GM21528 (cell line): ENCODE measurements around the gene C19orf73.
A peak's percentile ranks its signal among the peaks of the same experiment; 100 is the strongest.
"Not testable (repeated sequence)": the region's sequence is repeated elsewhere in the genome, so short reads cannot be mapped to it uniquely, and the experiment has no call there.

Experiments
- ATAC-seq: cut with Tn5 transposase; IDR thresholded peaks from one replicate; pipeline ENCODE4 v1.9.1; 2021; ENCODE audit warnings: mild to moderate bottlenecking, moderate library complexity; ENCODE audit not compliant: unreplicated experiment, low FRiP score

The C19orf73 gene

DNA sequence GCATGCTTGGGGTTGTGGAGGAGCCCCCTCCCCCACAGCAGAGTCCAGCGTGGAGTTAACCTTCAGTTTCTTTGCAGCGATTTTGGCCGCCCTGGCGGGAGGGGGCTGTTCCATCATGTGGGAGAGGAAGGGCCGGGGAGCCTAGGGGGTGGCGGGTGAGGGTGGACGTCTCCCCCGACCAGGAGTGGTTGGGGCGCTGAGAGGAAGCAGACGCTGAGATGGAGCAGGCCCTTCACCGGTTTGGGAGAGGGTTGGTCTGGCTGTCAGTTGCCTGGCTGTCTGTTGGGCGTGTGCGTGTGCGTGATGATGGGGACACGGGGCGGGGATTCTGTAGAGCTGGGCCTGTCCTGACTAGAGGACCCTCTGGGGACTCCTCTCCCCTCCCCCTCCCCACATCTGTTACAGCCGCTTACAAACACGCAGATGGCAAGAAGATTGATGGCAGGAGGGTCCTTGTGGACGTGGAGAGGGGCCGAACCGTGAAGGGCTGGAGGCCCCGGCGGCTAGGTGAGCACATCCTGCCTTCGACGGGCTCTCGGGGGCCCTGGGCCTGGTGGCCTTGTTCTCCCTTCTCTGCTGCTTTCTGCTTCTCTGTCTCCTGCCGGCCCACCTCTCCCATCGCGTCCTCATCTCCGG lies 14.6 kb downstream of the C19orf73 start:
- ATAC-seq, result no peak

DNA sequence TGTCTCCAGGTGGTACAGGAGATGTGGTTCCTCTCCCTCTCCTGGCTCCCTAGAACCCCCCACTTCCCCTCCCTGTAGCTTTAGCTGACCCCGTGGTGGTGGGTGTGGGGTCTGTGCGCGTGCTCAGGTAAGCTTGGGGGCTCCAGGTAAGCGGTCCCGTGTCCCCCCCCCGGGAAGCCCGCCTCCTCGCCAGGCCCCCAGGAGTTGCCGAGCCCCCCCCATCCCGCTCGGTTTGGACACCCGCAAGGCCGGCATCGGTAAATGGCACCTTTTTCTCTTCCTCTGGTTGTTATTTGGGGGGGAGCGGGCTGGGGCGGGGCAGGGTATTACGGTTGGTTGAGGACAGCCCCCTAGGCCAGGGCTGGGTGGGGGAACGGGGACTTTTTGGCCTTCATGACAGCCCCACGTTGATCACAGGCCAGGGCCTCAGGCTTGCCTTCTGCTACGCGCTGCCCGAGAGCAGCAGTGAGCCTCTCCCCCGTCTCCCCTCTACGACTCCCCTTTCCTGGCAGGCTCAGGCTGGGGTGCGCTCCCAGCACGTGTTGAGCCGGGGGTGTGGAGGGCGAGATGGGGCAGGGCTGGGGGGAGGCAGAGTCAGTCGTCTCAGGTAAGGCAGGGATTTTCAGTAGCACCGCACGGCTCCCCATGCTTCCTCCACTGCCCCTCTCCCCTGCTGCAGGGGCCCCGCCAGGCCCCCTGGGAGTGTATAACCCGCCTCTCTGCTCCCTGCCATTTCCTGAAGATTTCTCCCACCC lies 15.4 kb downstream of the C19orf73 start:
- no peak for ATAC-seq

DNA sequence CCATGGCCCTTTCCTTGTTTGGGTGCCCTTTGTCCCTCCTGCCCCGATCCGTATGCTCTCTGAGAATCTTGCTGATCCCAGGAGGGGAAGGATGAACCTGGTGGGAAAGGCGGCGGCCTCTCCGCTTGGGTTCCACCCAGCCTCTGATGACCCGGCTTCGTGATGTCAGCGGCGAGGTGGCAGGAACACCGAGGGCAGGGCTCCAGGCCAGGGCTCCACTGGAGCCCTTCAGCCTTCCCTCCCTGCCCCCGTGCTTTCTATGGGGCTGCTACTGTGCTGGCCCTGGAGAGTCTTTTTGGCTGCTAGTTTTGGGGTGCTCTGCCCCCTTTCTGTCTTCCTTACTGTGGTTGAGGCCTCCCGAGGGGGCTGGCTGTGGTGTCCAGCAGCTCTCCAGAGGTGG lies 16.6 kb downstream of the C19orf73 start:
- ATAC-seq, result no peak

DNA sequence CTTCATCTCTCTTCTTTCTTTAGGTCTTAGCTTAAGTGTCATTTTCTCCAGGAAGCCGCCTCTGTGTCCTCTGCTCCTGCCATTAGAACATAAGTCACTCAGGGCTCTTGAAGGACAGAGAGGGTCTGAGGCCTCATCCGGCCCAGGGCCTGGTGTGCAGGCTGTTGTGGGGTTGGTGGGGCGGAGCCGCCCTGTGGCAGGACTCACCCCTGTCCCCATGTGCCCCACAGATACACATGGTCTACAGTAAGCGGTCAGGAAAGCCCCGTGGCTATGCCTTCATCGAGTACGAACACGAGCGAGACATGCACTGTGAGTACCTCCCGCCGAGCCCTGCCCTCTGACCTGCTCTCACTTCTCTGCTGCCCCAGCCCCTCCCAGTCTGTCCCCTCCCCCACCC lies 17.8 kb downstream of the C19orf73 start:
- ATAC-seq, result no peak

DNA sequence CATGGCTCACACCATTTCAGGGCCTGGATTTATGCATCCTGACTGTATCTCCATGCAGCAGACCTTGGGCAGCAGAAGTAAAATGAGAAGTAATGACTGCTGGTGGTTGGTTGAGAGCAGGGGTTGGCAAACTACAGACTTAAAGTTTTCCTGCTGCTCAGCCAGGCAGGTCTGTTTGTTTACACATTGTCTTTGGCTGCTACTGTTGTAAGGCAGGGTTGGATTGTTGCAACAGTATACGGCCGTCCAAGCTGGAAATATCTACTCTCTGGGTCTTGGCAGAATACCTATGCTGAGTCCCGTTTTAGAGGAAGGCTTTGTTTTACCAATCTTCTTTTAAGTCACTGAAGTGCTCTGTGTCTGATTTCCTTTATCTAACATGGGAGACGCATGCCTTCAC lies 20.1 kb downstream of the C19orf73 start:
- ATAC-seq, result no peak

DNA sequence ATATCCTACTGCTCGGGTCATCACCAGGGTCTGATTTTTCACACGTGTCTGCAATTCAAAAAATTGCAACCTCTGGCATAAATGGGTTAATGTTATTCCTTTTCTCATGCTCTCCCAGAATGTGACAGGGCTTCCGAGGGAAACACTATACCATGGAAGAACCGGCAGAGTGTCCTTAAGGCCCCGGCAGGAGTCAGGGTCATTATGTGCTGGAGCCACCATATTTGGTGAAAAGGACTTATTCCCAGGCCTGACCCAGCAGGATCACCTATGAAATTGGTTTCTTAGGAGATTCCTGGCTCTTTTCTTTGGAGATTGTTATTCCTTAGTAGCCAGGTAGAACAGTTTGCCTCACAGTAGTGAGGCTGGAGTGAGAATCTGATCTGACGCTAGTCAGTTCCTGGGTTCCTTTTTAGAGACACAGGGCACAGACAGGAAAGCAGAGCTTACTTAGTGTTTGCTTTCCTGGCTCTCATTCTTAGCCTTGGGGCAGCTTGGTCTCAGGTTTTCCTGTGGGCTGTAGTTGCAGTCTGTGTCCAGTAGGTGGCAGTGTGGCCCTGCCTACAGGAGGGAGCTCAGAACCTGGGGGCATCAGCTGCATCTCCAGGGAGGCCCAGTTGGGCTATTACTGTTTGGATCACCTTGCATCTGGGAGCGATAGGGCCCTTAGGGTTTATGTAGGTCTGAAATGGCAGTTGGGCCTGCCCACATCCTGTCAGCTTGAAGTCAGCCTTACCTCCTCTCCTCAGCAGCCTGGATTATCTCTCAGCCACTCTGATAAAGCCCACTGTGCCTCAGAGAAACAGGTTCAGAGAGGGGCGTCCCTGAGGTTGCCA lies 21.3 kb downstream of the C19orf73 start:
- ATAC-seq, result no peak

DNA sequence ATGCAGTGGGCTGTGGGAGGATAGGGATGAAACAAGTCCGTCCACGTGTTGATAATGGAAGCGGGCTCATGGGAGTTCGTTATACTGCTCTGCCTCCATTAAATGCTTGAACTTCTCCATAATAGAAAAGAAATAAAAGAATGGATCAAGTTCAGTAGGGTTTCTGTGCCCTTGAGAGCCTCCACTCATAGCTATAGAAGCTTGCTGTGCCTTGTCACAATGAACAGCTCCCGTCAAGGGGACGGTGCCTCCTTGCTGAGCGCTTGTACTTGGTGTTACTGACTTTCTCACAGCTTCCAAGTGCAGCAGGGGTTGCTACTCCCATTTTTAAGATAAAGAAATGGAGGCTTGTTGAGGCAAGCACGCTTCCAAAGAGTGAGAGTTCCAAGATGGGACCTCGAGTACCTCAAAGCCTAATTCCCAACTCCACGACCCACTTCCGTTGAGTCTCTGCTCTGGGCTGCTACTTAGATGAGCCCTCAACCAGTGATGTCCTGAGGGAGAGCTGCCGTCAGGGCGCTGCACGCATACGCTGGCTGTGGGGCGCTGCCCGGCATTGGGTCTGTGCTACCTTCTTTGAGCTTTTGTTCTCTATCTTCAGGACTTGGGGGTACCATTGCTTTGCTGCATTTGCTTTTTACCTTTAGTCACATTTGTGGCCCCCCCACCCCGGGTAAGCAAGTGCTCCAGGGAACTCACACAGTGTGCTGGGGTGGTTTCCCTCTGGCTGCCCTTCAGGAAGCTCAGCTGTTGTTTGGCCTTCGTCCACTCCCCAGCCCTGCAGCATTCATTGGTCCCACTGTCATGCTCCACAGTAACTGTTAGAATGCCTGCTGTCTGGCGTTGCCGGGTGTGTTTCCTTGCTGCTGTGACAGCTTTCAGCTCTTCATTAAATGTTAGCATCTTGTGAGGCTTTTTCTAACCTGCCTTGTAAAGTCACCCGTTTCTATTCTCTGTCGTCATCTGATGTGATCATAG lies 24.1 kb downstream of the C19orf73 start:
- no peak for ATAC-seq

DNA sequence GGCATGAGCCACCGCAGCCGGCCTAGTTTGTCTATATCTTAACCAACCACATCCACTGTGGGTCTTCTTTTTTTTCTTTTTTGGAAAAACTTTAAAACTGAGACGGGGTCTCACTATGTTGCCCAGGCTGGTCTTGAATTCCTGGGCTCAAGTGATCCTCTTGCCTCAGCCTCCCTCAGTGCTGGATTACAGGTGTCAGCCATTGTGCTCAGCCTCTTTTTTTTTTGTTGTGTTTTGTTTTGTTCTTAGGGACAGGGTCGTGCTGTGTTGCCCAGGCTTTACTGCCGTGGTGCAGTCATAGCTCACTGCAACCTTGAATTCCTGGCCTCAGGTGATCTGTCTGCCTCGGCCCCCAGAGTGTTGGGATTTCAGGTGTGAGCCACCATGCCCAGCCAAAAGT lies 26.3 kb downstream of the C19orf73 start:
- no peak for ATAC-seq

DNA sequence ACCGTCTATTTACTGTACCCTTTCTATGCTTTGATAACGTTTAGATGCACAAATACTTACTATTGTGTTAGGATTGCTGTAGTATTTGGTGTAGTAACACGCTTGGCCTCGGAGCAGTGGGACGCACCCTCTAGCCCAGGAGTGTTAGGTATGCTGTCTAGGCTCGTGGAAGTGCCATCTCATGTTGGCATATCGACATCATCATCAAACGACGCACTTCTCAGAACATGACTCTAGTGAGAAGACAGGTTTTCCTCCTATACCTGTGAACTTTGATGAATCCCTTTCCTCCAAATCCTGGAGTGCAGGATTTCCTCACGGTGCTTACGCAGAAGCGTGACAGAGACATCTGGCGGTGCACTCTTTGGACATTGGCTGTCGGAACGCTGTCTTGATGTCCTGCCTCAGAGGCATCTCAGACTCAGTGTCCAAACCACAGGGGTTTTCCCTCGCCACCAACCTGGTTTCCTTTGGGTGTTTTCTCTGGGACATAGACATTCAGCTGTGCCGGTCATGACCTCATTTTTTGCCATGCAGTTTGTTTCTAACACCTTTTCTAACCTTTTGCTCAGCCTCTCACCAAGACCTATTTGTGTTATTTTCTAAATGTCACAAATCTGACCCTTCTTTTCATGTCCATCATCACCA lies 27.4 kb downstream of the C19orf73 start:
- no peak for ATAC-seq

DNA sequence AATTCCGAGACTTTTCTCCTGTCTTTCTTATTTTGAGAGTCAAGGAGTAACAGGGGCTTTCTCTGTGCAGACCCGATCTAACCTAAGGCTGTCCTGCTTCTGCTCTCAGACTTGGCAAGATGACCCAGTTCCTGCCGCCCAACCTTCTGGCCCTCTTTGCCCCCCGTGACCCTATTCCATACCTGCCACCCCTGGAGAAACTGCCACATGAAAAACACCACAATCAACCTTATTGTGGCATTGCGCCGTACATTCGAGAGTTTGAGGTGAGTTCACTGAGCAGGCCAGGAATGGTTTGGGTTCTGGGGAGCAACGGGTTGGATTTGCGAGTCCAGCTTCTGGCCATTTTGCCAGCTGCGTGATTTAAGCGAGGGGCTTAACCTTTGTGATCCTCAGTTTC lies 32.6 kb downstream of the C19orf73 start:
- ATAC-seq, result no peak

DNA sequence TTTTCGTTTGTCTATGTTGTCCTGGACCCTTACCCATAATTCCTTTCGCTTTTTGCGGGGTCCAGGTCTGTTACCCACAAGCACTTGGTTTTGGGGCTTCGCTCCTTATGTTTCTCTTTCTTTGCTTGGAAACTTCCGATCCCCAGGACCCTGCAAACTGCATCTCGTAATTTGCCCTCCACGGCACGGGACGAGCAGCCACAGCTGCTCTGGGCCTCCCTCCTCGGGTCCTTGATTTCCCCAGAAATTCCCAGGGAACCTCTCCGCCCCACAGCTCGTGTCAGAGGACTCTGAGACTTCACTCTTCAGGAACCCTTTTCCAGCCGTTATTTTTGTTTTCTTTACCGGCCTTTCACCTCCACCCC lies 33.1 kb downstream of the C19orf73 start:
- no peak for ATAC-seq

DNA sequence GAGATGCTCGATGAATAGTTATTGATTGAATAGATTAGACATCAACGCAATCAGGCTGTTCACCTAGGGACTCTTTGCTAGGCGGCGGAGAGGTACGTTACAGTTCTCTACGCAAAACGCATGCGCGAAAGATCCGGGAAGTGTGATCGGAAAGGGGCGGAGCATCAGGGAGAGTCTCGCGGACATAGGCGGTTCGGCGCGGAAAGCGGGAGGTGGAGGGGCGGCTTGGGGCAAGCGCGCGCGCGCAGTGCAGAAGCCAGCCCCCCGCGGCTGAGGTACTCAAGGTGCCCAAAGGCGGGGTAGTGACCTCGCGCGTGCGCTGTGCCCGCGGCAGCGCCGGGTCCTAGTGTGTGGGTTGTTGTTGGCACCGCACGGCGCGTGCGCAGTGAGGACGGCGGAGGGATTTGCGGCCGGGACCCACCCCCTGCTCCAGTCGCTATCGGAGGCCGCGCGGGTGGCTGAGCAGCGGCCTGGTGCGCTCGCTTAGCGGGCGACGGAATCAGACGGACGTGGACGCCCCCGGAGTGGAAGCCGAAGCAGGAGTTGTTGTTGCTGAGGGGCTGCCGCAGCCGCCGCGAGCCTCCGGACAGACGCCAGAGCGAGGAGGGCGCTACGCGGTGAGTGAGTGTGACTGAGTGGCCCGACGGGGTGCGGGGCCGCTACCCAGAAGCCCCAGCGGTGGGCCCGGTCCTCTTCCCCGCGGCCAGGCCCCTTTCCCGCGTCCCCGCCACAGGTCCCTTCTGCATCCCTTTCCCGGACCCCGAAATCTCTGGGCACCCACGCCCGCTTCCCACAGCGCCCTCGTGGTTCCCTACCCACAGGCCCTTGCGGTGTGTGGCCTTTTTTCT lies 33.7 kb downstream of the C19orf73 start, which contains the start of gene SNRNP70:
Gene SNRNP70 (plus strand): TSS at position 432 of the 848 bp plus-strand sequence. CDS start 964 bp downstream, outside the sequence.
- ATAC-seq, result peak; percentile 82

DNA sequence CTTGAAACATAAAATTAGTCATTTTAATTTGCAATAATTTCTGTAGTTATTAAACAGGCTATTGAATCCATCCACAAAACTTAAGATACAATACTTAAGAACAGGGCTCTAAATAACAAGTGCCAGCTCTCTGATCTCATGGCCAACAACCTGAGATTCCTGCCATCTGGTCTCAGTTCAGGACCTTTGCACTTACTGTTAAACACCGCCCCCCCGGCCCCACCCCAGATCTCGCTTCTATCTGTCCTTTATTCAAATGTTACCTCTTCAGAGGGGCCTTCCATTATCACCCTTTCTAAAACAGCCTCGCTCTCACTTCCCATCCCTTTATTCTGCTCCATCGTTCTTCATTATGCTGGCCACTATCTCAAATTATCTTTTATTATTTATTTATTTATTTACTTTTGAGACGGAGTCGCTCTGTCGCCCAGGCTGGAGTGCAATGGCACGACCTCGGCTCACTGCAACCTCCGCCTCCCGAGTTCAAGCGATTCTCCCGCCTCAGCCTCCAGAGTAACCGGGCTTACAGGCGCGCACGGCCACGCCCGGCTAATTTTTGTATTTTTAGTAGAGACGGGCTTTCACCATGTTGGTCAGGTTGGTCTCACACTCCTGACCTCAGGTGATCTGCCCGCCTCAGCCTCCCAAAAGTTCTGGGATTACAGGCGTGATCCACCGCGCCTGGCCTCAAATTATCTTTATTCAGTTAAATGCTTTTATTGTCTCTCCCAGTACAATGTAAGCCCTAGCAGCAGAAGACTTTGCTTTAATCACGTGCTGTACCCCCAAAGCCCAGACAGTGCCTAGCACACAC lies 34.5 kb downstream of the C19orf73 start:
- ATAC-seq, result no peak

DNA sequence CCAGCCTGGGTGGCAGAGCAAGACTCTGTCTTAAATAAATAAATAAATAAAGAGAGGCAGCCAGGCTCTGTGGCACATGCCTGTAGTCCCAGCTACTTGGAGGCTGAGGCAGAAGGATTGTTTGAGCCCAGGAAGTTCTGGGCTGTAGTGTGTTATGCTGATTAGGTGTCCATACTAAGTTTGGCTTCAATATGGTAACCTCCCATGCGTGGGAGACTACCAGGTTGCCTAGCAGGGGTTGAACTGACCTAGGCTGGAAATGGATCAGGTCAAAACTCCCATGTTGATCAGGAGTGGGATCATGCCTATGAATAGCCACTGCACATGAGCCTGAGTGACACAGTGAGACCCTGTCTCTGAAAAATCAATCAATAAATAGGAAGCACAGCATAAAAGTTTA lies 37.7 kb downstream of the C19orf73 start:
- no peak for ATAC-seq

DNA sequence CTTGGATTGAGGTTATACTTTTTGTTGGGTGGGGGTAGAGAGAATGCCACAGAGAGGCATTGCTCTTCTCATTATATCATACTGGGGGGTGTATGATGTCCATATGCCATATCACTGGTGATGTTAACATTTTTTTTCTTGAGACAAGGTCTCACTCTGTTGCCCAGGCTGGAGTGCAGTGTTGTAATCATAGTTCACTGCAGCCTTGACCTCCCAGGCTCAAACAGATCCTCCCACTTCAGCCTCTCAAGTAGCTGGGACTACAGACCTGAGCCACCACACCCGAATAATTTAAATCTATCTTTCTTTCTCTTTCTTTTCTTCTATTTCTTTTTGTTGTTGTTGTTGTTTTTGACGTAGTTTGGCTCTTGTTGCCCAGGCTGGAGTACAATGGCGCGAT lies 38.6 kb downstream of the C19orf73 start:
- ATAC-seq, result no peak

DNA sequence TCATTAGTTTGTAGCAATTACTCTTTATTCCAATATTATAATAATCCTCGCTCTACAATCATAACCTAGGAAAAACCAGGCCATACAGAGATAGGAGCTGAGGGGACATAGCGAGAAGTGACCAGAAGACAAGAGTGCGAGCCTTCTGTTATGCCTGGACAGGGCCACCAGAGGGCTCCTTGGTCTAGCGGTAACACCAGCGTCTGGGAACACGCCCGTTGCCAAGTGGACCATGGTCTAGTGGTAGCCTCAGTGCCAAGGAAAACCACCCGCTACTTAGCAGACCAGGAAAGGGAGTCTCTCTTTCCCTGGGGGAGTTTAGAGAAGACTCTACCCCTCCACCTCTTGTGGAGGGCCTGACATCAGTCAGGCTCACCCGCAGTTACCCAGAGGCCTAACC lies 44.1 kb downstream of the C19orf73 start:
- ATAC-seq, result not testable (repeated sequence)

DNA sequence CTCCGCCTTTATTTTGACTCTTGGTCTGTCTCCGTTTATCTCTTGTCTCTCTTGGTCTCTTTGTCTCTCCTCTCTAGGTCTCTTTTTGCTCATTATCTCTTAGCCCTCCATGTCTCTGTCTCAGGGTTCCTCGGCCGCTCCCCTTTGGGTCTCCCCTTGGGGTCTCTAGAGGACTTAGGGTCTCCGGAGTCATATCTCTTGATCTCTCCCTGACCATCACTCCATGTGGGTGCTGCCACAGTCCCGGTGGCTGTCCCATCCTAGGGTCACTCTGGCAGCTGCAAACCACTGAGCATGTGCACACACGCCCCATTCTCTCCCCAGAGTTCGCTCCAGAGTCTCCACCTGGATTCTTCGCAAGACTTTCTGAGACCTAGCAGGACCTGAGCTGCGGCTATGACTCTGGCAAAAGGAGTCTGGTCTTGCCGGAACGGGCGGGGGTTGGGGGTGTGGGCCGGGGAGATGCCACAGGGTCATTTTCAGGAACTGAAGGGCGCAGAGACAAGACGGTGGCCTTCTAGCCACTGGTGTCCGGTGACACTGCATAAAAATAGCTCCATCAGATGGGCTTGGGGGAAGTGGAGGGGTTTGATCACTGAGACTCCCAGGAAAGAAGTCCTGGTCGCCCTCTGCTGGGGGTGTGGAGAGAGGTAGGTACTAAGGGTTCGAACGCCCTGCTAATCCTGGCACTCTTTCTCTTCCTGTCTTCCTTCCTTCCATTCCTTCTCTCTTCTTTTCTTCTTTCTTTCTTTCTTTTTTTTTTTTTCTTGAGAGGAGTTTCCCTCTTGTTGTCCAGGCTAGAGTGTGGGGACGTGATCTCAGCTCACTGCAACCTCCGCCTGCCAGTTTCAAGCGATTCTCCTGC lies 45.2 kb downstream of the C19orf73 start:
- ATAC-seq, result no peak
